Measurements from ENCODE around the gene IRX1.

GRCh38 chr5:3593771-3594509 is 1.7 kb upstream of the IRX1 start:
- no peak for TF ChIP-seq CTCF (IDR thresholded peaks at IDR 0.05)
- no peak for TF ChIP-seq POLR2AphosphoS5 (IDR thresholded peaks at IDR 0.05)
- TF ChIP-seq POLR2A (IDR thresholded peaks at IDR 0.05), result no peak

Data from sigmoid colon (tissue), 4 donors.